ENCODE data around the gene ZNF653.

The ZNF653 gene

DNA sequence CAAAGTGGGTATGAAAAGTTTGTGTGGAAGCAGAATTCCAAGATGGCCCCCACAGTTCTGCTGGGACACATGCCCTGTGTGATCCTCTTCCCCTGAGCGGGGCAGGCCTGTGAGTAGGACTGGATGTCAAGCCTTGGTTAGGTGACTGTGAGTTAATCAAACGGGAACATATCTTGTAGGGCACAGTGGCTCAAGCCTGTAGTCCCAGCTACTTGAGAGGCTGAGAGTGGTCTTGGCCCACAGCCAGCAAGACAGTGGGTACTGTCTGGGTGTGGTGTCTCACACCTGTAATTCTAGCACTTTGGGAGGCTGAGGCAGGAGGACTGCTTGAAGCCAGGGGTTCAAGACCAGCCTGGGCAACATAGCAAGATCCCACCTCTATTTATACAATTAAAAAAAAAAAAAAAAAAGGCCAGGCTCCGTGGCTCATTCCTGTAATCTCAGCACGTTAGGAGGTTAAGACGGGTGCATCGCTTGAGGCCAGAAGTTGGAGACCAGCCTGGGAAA, 6.4 kb downstream of the ZNF653 start:
- Mint-ChIP-seq H3K9me3 (no peaks in the 10 kb centered on the region), H3K36me3 (ENCODE audit: low read depth) (peaks cover 15% of the 10 kb centered on the region), H3K4me3 (no peak overlapping the region), H3K4me1 (ENCODE audit: low read depth) (peaks cover 9% of the 10 kb centered on the region), H3K27me3 (ENCODE audit: low read depth) (no peaks in the 10 kb centered on the region), H3K27ac (no peak overlapping the region)

DNA sequence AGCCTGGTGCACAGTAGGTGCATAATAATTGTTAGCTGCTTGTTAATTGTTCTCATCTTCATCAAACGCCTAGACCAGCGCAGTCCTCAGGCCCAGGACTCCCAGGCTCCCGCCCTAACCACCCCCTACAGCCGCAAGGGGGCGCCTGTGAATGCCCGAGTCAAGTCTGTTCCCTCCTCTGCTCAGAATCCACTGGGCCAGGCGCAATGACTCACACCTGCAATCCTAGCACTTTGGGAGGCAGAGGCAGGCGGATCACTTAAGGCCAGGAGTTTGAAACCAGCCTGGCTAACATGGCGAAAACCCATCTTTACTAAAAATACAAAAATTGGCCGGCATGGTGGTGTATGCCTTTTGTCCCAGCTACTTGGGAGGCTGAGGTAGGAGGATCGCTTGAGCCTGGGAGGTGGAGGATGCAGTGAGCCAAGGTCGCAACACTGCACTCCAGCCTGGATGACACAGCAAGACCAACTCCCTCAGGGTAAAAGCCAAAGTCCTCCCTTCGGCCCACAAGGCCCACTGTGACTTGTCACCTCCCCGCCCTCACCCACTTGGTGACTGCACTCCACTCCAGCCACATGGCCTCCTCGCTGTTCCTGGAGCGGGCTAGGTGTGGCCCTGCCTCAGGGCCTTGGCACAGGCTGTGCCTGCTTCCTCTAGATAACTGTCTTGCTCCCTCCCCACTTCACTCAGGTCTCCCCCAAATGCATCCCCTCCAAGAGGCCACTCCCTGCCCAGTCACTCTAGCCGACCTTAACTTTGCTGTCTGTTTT, 9.1 kb downstream of the ZNF653 start:
- peaks cover 12% of the 10 kb centered on the region for H3K36me3 Mint-ChIP-seq (ENCODE audit: low read depth)
- peaks cover 5% of the 10 kb centered on the region for H3K4me1 Mint-ChIP-seq (ENCODE audit: low read depth)
- H3K27ac Mint-ChIP-seq, result no peak overlapping the region
- H3K27me3 Mint-ChIP-seq (ENCODE audit: low read depth), result no peaks in the 10 kb centered on the region
- H3K9me3 Mint-ChIP-seq, result no peaks in the 10 kb centered on the region
- H3K4me3 Mint-ChIP-seq, result no peak overlapping the region

DNA sequence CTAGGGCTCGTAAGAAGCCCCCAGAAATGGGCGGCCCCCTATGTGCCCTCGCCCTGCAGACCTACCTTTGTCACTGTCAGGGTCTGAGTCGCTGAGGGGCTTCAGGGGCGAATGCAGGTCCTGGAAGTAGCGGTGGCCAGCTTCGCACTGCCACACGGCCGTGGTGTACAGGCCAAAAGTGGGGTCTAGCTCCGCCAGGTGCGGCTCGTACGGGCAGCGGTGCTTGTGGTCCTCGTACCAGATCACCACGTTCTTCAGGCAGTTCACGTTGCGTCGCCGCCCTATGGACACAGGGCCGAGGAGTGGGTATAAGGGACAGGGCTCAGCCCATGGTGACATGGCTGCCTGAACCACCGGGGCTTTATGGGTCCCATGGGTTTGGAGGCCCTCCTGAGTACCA, 9.8 kb downstream of the ZNF653 start:
- Mint-ChIP-seq H3K9me3 (no peaks in the 10 kb centered on the region), H3K4me3 (no peak overlapping the region), H3K27me3 (ENCODE audit: low read depth) (no peaks in the 10 kb centered on the region), H3K27ac (no peak overlapping the region), H3K4me1 (ENCODE audit: low read depth) (peaks cover 5% of the 10 kb centered on the region), H3K36me3 (ENCODE audit: low read depth) (peaks cover 13% of the 10 kb centered on the region)

GRCh38 chr19:11495481-11495880, 10.2 kb downstream of the ZNF653 start:
- Mint-ChIP-seq H3K4me1 (ENCODE audit: low read depth) (peaks cover 7% of the 10 kb centered on the region), H3K36me3 (ENCODE audit: low read depth) (peaks cover 13% of the 10 kb centered on the region), H3K27ac (no peak overlapping the region), H3K27me3 (ENCODE audit: low read depth) (no peaks in the 10 kb centered on the region), H3K9me3 (no peaks in the 10 kb centered on the region), H3K4me3 (no peak overlapping the region)

- Mint-ChIP-seq H3K4me3 (no peak overlapping the region), H3K36me3 (ENCODE audit: low read depth) (peaks cover 10% of the 10 kb centered on the region), H3K4me1 (ENCODE audit: low read depth) (peaks cover 5% of the 10 kb centered on the region), H3K27me3 (ENCODE audit: low read depth) (no peaks in the 10 kb centered on the region), H3K27ac (no peak overlapping the region), H3K9me3 (no peaks in the 10 kb centered on the region)
Measured at GRCh38 chr19:11494634-11495285, 10.9 kb downstream of the ZNF653 start.

DNA sequence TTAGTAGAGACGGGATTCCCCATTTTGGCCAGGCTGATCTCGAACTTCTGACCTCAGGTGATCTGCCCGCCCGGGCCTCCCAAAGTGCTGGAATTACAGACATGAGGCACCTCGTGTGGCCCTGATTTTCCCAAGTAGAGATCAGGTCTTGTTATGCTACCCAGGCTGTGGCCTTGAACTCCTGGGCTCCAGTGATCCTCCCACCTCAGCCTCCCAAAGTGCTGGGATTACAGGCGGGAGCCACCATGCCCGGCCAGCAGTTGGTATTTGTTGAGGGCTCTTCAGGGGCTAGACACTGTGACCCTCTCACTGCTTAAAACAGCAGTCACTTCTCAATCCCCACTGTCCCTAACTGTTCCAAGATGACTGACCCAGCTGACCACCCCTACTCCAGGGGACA, 16.3 kb downstream of the ZNF653 start:
- Mint-ChIP-seq H3K27me3 (ENCODE audit: low read depth) (no peaks in the 10 kb centered on the region), H3K9me3 (no peaks in the 10 kb centered on the region), H3K36me3 (ENCODE audit: low read depth) (peaks cover 12% of the 10 kb centered on the region), H3K4me1 (ENCODE audit: low read depth) (peaks cover 7% of the 10 kb centered on the region), H3K27ac (no peak overlapping the region), H3K4me3 (no peak overlapping the region)

DNA sequence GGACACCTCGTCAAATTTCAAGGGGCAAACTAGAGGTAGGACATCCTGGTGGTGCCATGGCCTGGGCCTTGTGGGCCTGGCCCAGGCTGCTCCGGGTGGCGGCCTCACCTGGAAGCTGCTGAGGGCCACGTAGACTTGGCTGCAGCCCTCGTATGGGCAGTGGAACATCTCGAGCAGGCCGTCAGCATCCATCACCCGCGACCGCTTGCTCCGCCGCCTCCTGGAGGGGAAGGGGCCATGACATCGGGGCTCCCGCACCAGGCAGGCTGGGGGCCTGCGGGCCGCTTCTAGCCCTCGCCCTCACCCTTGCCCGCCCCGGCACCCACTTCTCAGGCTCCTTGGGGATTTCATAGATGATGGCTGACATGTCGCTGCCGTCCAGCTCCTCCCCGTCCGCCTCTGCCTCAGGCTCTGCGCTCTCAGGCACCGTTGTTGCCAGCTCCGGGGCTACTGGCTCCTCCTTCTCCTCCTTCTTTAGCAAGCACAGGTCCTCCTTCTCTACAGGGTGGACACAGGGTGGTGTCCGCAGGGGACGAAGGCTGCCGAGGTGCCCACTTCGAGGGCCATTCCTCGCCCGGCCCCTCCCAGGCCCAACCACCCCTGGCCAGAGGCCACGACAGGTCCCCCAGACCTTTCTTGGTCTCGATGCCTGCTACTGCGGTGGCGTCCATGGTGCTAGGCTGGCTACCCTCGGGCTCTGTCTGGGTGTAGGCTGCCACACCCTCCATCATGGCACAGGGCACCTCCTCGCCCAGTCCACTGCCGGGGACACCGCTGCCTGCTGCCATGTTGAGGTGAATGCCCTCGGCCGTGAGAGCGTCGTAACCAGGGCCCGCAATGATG, 18.8 kb downstream of the ZNF653 start:
- no peak overlapping the region for H3K27ac Mint-ChIP-seq
- H3K27me3 Mint-ChIP-seq (ENCODE audit: low read depth), result peaks cover 2% of the 10 kb centered on the region
- H3K36me3 Mint-ChIP-seq (ENCODE audit: low read depth), result peaks cover 12% of the 10 kb centered on the region
- no peaks in the 10 kb centered on the region for H3K9me3 Mint-ChIP-seq
- peaks cover 13% of the 10 kb centered on the region for H3K4me1 Mint-ChIP-seq (ENCODE audit: low read depth)
- H3K4me3 Mint-ChIP-seq, result no peak overlapping the region

DNA sequence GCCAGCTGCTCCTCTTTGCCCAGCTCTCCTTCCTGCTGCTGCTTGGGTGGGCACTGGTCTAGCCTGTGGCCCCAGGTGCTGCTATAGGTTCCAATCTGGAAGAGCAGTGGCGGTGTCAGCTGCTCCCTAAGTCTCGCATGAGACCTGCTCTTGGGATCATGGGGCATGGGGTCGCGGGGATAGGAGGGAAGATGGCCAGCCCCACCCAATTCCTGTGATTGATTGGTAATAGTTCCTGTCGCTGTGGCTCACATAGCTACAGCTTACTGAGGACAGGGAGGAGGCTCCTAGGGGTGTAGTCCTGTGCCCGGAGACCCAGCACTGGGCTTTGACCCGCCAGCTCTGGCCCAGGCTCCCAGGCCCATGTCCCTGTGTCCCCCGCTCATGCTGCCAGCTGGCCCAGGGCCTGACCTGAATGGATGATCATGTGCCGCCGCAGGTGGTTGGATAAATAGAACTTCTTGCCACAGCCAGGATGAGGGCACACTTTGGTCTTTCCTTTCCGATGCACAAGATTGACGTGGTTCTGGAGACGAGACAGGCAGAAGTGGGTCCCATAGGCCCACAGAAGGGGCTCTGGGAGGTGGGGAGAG, 20.3 kb downstream of the ZNF653 start:
- Mint-ChIP-seq H3K27me3 (ENCODE audit: low read depth) (peaks cover 12% of the 10 kb centered on the region), H3K36me3 (ENCODE audit: low read depth) (peaks cover 8% of the 10 kb centered on the region), H3K9me3 (no peaks in the 10 kb centered on the region), H3K4me3 (no peak overlapping the region), H3K4me1 (ENCODE audit: low read depth) (peaks cover 15% of the 10 kb centered on the region), H3K27ac (no peak overlapping the region)

GRCh38 chr19:11483366-11484111, 22.1 kb downstream of the ZNF653 start:
- Mint-ChIP-seq H3K27ac (no peak overlapping the region), H3K4me1 (ENCODE audit: low read depth) (peaks cover 19% of the 10 kb centered on the region), H3K27me3 (ENCODE audit: low read depth) (peaks cover 20% of the 10 kb centered on the region), H3K36me3 (ENCODE audit: low read depth) (peaks cover 6% of the 10 kb centered on the region), H3K9me3 (no peaks in the 10 kb centered on the region), H3K4me3 (no peak overlapping the region)

DNA sequence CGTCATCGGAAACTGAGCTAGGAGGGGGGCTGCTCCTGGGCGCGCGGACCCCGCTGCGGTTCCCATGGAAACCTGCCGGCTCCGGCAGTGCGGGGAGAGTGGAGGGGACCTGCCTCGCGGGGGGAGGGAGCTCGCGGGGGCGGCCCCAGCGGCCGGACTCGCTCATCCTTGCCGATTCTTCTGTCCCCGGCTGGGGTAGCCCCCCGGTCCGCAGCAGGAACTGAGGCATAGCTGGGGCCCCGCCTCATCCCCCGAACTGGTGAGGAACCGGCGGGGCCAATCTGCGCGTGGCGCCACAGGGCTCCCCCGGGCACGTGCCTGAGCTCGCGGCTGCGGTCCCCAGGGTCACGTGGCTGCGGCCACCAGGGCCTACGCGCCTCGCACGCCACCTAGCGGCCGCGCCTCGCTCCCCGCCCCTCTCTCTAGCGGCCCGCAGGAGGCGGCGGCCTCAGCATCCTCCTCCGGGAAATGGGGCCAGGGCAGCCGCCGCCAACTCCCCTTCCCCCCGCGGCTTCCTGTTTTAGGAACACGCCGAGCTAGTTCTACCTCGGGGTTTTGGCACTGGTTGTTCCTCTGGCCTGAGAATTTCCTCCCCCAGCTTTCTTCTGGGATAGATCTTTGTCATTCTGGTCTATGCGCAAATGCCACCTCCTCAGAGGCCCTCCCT, 23.1 kb downstream of the ZNF653 start:
- H3K27me3 Mint-ChIP-seq (ENCODE audit: low read depth), result peaks cover 30% of the 10 kb centered on the region
- peaks cover 20% of the 10 kb centered on the region for H3K4me1 Mint-ChIP-seq (ENCODE audit: low read depth)
- H3K36me3 Mint-ChIP-seq (ENCODE audit: low read depth), result peaks cover 6% of the 10 kb centered on the region
- H3K9me3 Mint-ChIP-seq, result no peaks in the 10 kb centered on the region
- peak overlapping the region; percentile 78 for H3K4me3 Mint-ChIP-seq
- peak overlapping the region; percentile 83 for H3K27ac Mint-ChIP-seq

- peaks cover 20% of the 10 kb centered on the region for H3K4me1 Mint-ChIP-seq (ENCODE audit: low read depth)
- H3K27ac Mint-ChIP-seq, result peak overlapping the region; percentile 72
- H3K9me3 Mint-ChIP-seq, result no peaks in the 10 kb centered on the region
- H3K4me3 Mint-ChIP-seq, result peak overlapping the region; percentile 78
- peaks cover 37% of the 10 kb centered on the region for H3K27me3 Mint-ChIP-seq (ENCODE audit: low read depth)
- peaks cover 6% of the 10 kb centered on the region for H3K36me3 Mint-ChIP-seq (ENCODE audit: low read depth)
Measured at GRCh38 chr19:11481534-11482383, 23.9 kb downstream of the ZNF653 start.

- H3K27me3 Mint-ChIP-seq (ENCODE audit: low read depth), result peaks cover 41% of the 10 kb centered on the region
- peak within 1 kb of the TSS; percentile 78 for H3K4me3 Mint-ChIP-seq
- peaks cover 6% of the 10 kb centered on the region for H3K36me3 Mint-ChIP-seq (ENCODE audit: low read depth)
- peak within 1 kb of the TSS; percentile 71 for H3K27ac Mint-ChIP-seq
- peaks cover 20% of the 10 kb centered on the region for H3K4me1 Mint-ChIP-seq (ENCODE audit: low read depth)
- H3K9me3 Mint-ChIP-seq, result no peaks in the 10 kb centered on the region
Measured at GRCh38 chr19:11480715-11481533, 24.7 kb downstream of the ZNF653 start, which contains the start of gene ELAVL3. Gene ELAVL3 (minus strand): TSS chr19:11481046. CDS start chr19:11480608, 438 bp downstream.
